ENCODE data around the gene GSG1L. TPM values are rescaled to one million over a fixed set of nuclear protein-coding genes. Genes with fewer than 3 reads are reported as not detected.
"Not testable (repeated sequence)": the region's sequence is repeated elsewhere in the genome, so short reads cannot be mapped to it uniquely, and the experiment has no call there.

The GSG1L gene
- total RNA-seq, 1 donor: not detected

GRCh38 chr16:27980919-27981700 lies 82.4 kb downstream of the GSG1L start:
- Histone ChIP-seq H3K79me2 (ENCODE audit: insufficient read depth, low read length) (no peaks in the 10 kb centered on the region), H2AFZ (ENCODE audit: low read length) (no peak overlapping the region), H3K4me2 (ENCODE audit: insufficient read depth, low read length) (no peak overlapping the region), H3K4me1 (ENCODE audit: insufficient read depth, low read length) (peaks cover 7% of the 10 kb centered on the region), H3K27me3 (ENCODE audit: insufficient read depth, low read length) (peaks cover 36% of the 10 kb centered on the region), H3K4me3 (ENCODE audit: insufficient read depth, low read length) (no peak overlapping the region), H4K20me1 (ENCODE audit: insufficient read depth, low read length) (no peaks in the 10 kb centered on the region), H3K36me3 (ENCODE audit: insufficient read depth, low read length) (no peaks in the 10 kb centered on the region), H3K27ac (ENCODE audit: low read depth, low read length) (no peak overlapping the region), H3K9me3 (ENCODE audit: low read depth, low read length) (no peaks in the 10 kb centered on the region)
- TF ChIP-seq CTCF (IDR thresholded peaks at IDR 0.05; ENCODE audit: extremely low read depth, low read depth, low read length): no peak
- DNase-seq (ENCODE audit: insufficient read length, low spot score, missing footprints): peak; percentile 41

- no peak for DNase-seq (ENCODE audit: insufficient read length, low spot score, missing footprints)
- H3K4me3 ChIP-seq (ENCODE audit: insufficient read depth, low read length): no peak overlapping the region
- H3K27me3 ChIP-seq (ENCODE audit: insufficient read depth, low read length): peaks cover 42% of the 10 kb centered on the region
- no peak for TF ChIP-seq CTCF (IDR thresholded peaks at IDR 0.05; ENCODE audit: extremely low read depth, low read depth, low read length)
- no peaks in the 10 kb centered on the region for H3K79me2 ChIP-seq (ENCODE audit: insufficient read depth, low read length)
- H3K36me3 ChIP-seq (ENCODE audit: insufficient read depth, low read length): no peaks in the 10 kb centered on the region
- H4K20me1 ChIP-seq (ENCODE audit: insufficient read depth, low read length): no peaks in the 10 kb centered on the region
- no peak overlapping the region for H3K27ac ChIP-seq (ENCODE audit: low read depth, low read length)
- no peaks in the 10 kb centered on the region for H3K9me3 ChIP-seq (ENCODE audit: low read depth, low read length)
- H3K4me1 ChIP-seq (ENCODE audit: insufficient read depth, low read length): peaks cover 7% of the 10 kb centered on the region
- H3K4me2 ChIP-seq (ENCODE audit: insufficient read depth, low read length): no peak overlapping the region
- no peak overlapping the region for H2AFZ ChIP-seq (ENCODE audit: low read length)
Observed at GRCh38 chr16:27980076-27980775, 83.3 kb downstream of the GSG1L start.

- DNase-seq (ENCODE audit: insufficient read length, low spot score, missing footprints); H3K4me3 ChIP-seq (ENCODE audit: insufficient read depth, low read length); H3K4me2 ChIP-seq (ENCODE audit: insufficient read depth, low read length); H2AFZ ChIP-seq (ENCODE audit: low read length); H3K4me1 ChIP-seq (ENCODE audit: insufficient read depth, low read length); H4K20me1 ChIP-seq (ENCODE audit: insufficient read depth, low read length); H3K79me2 ChIP-seq (ENCODE audit: insufficient read depth, low read length); H3K27ac ChIP-seq (ENCODE audit: low read depth, low read length); H3K9me3 ChIP-seq (ENCODE audit: low read depth, low read length); H3K36me3 ChIP-seq (ENCODE audit: insufficient read depth, low read length): not testable (repeated sequence)
- H3K27me3 ChIP-seq (ENCODE audit: insufficient read depth, low read length): peaks cover 42% of the 10 kb centered on the region
Observed at GRCh38 chr16:27979668-27980067, 83.8 kb downstream of the GSG1L start.

- no peaks in the 10 kb centered on the region for H3K79me2 ChIP-seq (ENCODE audit: insufficient read depth, low read length)
- H4K20me1 ChIP-seq (ENCODE audit: insufficient read depth, low read length): no peaks in the 10 kb centered on the region
- no peak for TF ChIP-seq CTCF (IDR thresholded peaks at IDR 0.05; ENCODE audit: extremely low read depth, low read depth, low read length)
- no peak overlapping the region for H2AFZ ChIP-seq (ENCODE audit: low read length)
- peaks cover 7% of the 10 kb centered on the region for H3K4me1 ChIP-seq (ENCODE audit: insufficient read depth, low read length)
- H3K4me2 ChIP-seq (ENCODE audit: insufficient read depth, low read length): no peak overlapping the region
- no peaks in the 10 kb centered on the region for H3K36me3 ChIP-seq (ENCODE audit: insufficient read depth, low read length)
- H3K27ac ChIP-seq (ENCODE audit: low read depth, low read length): no peak overlapping the region
- H3K27me3 ChIP-seq (ENCODE audit: insufficient read depth, low read length): peaks cover 42% of the 10 kb centered on the region
- no peak overlapping the region for H3K4me3 ChIP-seq (ENCODE audit: insufficient read depth, low read length)
- DNase-seq (ENCODE audit: insufficient read length, low spot score, missing footprints): no peak
- H3K9me3 ChIP-seq (ENCODE audit: low read depth, low read length): no peaks in the 10 kb centered on the region
Observed at GRCh38 chr16:27978876-27979275, 84.6 kb downstream of the GSG1L start.

Measured in osteoblast (primary cell).